Measurements from ENCODE around the gene HIBADH. TPM values are rescaled to one million over a fixed set of nuclear protein-coding genes. Genes with fewer than 3 reads are reported as not detected.

HIBADH gene
- total RNA-seq, 1 donor from 2014 or later, result 39.1 TPM

DNA sequence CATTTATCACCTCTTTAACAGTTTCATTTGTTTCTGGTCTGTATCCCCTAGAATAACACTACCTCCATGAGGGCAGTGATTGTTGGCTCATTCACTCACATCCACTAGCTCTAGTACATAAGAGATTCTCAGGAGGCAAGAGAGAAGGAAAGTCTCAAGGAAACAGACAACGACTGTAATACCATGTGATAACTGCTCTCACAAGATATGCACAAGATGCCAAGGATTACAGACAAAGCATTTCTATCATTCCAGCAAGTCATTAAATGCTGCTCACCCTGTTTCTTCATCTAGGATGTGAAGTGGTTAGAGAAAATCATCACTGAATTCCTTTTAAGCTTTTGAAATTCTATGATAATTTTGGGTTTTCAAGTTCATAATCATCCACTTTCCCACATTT lies 115.3 kb downstream of the HIBADH start:
- H3K9ac ChIP-seq (ENCODE audit: low read depth in 1 of 3, low read length in 3 of 3), result no peak overlapping the region
- H3K4me1 ChIP-seq (ENCODE audit: control insufficient read depth in 3 of 3, insufficient read depth in 3 of 3, low read length in 3 of 3), result no peaks in the 10 kb centered on the region
- no peaks in the 10 kb centered on the region for H3K36me3 ChIP-seq (ENCODE audit: control insufficient read depth in 3 of 3, insufficient read depth in 3 of 3, low read length in 3 of 3)
- H3K27ac ChIP-seq (ENCODE audit: low read depth, low read length), result no peak overlapping the region
- H3K9me3 ChIP-seq (ENCODE audit: control insufficient read depth in 3 of 3, low read length in 3 of 3), result no peaks in the 10 kb centered on the region
- H3K4me3 ChIP-seq (ENCODE audit: low read length in 3 of 3), result no peak overlapping the region
- no peaks in the 10 kb centered on the region for H3K27me3 ChIP-seq (ENCODE audit: control insufficient read depth in 3 of 3, insufficient read depth in 3 of 3, low read length in 3 of 3)

DNA sequence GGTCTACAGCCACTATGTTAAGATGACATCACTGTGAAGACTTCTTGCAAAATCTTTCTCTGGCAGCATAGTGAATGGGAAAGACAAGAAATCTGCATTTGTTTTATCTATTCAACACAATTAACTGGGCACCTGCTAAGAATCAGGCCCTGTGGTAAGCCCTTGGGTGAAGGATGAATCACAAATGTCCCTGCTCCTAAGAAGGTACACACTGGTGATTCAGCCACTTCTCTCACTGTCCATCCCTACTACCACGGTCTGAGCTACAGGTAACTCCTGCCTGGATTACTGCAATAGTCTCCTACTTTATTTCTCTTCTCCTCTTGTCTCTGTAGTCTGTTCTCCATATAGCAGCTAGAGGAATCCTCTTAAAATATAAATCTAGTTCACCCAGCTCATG lies 116.1 kb downstream of the HIBADH start:
- Histone ChIP-seq H3K36me3 (ENCODE audit: control insufficient read depth in 3 of 3, insufficient read depth in 3 of 3, low read length in 3 of 3) (peaks cover 0 to 4% (median 1%) of the 10 kb centered on the region in 3 donors), H3K9me3 (ENCODE audit: control insufficient read depth in 3 of 3, low read length in 3 of 3) (no peaks in the 10 kb centered on the region), H3K4me3 (ENCODE audit: low read length in 3 of 3) (no peak overlapping the region), H3K27me3 (ENCODE audit: control insufficient read depth in 3 of 3, insufficient read depth in 3 of 3, low read length in 3 of 3) (no peaks in the 10 kb centered on the region), H3K27ac (ENCODE audit: low read depth, low read length) (no peak overlapping the region), H3K9ac (ENCODE audit: low read depth in 1 of 3, low read length in 3 of 3) (no peak overlapping the region), H3K4me1 (ENCODE audit: control insufficient read depth in 3 of 3, insufficient read depth in 3 of 3, low read length in 3 of 3) (no peaks in the 10 kb centered on the region)

DNA sequence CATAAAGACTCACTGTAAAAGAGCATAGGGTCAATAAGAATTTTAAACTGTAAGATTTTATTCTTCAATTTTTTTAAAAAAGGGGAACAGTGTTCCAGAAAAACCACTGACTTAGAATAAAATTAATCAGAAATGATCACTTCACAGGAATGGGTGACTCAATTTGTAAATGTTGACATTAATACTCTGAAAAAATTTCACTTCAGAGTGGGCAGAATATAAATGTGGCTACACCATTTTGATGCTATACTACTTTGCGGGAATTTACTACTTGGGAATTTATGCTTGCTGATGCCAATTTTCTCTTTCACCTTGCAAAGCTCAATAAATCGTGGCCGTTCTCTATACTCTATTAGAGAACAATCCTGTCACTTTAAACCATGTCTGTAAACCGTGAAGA lies 126.9 kb downstream of the HIBADH start:
- no peaks in the 10 kb centered on the region for H3K9me3 ChIP-seq (ENCODE audit: control insufficient read depth in 3 of 3, low read length in 3 of 3)
- peaks cover 5 to 14% (median 13%) of the 10 kb centered on the region in 3 donors for H3K36me3 ChIP-seq (ENCODE audit: control insufficient read depth in 3 of 3, insufficient read depth in 3 of 3, low read length in 3 of 3)
- H3K9ac ChIP-seq (ENCODE audit: low read depth in 1 of 3, low read length in 3 of 3), result no peak overlapping the region
- no peak overlapping the region for H3K4me3 ChIP-seq (ENCODE audit: low read length in 3 of 3)
- no peaks in the 10 kb centered on the region for H3K27me3 ChIP-seq (ENCODE audit: control insufficient read depth in 3 of 3, insufficient read depth in 3 of 3, low read length in 3 of 3)
- H3K4me1 ChIP-seq (ENCODE audit: control insufficient read depth in 3 of 3, insufficient read depth in 3 of 3, low read length in 3 of 3), result no peaks in the 10 kb centered on the region
- no peak overlapping the region for H3K27ac ChIP-seq (ENCODE audit: low read depth, low read length)

DNA sequence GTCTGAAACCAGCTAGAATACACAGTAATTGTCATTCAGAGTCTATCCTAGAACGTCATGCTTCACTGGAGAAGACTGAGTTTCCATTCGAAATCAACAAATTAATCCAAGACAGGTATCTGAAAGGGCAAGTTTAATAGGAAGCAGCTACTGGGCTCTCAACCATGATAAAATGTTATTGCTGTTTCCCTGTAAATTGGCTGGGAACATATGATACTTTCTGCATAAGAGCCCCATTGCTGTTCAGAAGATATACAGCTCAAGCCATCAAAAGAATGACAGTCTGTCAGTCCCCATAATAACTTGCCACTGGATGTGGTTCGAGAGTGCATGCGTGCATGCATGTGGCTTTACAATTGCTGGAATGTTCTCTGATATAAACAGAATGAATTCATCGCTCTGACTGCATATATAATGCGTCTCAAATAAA lies 129.0 kb downstream of the HIBADH start:
- Histone ChIP-seq H3K9me3 (ENCODE audit: control insufficient read depth in 3 of 3, low read length in 3 of 3) (no peaks in the 10 kb centered on the region), H3K4me3 (ENCODE audit: low read length in 3 of 3) (no peak overlapping the region), H3K27me3 (ENCODE audit: control insufficient read depth in 3 of 3, insufficient read depth in 3 of 3, low read length in 3 of 3) (no peaks in the 10 kb centered on the region), H3K36me3 (ENCODE audit: control insufficient read depth in 3 of 3, insufficient read depth in 3 of 3, low read length in 3 of 3) (peaks cover 6 to 15% (median 6%) of the 10 kb centered on the region in 3 donors), H3K27ac (ENCODE audit: low read depth, low read length) (no peak overlapping the region), H3K4me1 (ENCODE audit: control insufficient read depth in 3 of 3, insufficient read depth in 3 of 3, low read length in 3 of 3) (no peaks in the 10 kb centered on the region), H3K9ac (ENCODE audit: low read depth in 1 of 3, low read length in 3 of 3) (no peak overlapping the region)

DNA sequence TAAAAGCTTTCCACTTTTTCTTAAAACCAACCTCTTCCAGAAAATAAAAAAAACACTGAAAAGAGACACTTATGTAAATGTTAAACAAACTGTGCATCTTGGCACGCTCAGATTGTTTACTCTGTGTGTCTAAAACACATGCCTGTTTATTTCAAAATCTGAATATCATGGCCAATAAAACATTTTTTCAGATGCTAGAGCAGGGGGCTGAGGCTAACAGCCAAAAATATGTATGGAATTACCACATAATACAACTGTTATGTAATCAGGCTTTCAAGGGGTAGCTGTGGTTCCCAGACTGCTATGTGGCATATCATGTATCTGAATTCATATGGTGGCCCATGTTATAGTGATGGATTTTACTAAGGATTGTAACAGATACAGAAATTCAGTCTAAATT lies 130.4 kb downstream of the HIBADH start:
- Histone ChIP-seq H3K4me3 (ENCODE audit: low read length in 3 of 3) (no peak overlapping the region), H3K27ac (ENCODE audit: low read depth, low read length) (no peak overlapping the region), H3K27me3 (ENCODE audit: control insufficient read depth in 3 of 3, insufficient read depth in 3 of 3, low read length in 3 of 3) (no peaks in the 10 kb centered on the region), H3K4me1 (ENCODE audit: control insufficient read depth in 3 of 3, insufficient read depth in 3 of 3, low read length in 3 of 3) (no peaks in the 10 kb centered on the region), H3K9me3 (ENCODE audit: control insufficient read depth in 3 of 3, low read length in 3 of 3) (no peaks in the 10 kb centered on the region), H3K36me3 (ENCODE audit: control insufficient read depth in 3 of 3, insufficient read depth in 3 of 3, low read length in 3 of 3) (peaks cover 6 to 18% (median 9%) of the 10 kb centered on the region in 3 donors), H3K9ac (ENCODE audit: low read depth in 1 of 3, low read length in 3 of 3) (no peak overlapping the region)

DNA sequence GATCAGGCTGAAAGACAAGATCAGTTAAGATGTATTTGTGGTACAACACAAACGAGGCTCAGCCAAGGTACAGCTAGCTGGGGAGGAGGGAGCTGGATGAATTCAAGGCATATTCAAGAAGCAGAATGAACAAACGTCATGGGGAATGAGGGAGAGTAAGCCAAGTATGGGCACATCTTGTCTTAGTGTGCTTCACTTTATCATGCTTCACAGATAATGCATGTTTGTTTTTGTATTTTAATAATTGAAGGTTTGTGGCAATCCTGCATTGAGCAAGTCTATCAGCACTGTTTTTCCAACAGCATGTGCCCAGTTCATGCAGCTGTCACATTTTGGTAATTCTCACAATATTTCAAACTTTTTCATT lies 135.4 kb downstream of the HIBADH start:
- Histone ChIP-seq H3K9me3 (ENCODE audit: control insufficient read depth in 3 of 3, low read length in 3 of 3) (no peaks in the 10 kb centered on the region), H3K9ac (ENCODE audit: low read depth in 1 of 3, low read length in 3 of 3) (no peak overlapping the region), H3K27me3 (ENCODE audit: control insufficient read depth in 3 of 3, insufficient read depth in 3 of 3, low read length in 3 of 3) (no peaks in the 10 kb centered on the region), H3K27ac (ENCODE audit: low read depth, low read length) (no peak overlapping the region), H3K36me3 (ENCODE audit: control insufficient read depth in 3 of 3, insufficient read depth in 3 of 3, low read length in 3 of 3) (peaks cover 17 to 21% (median 20%) of the 10 kb centered on the region in 3 donors), H3K4me3 (ENCODE audit: low read length in 3 of 3) (no peak overlapping the region), H3K4me1 (ENCODE audit: control insufficient read depth in 3 of 3, insufficient read depth in 3 of 3, low read length in 3 of 3) (no peaks in the 10 kb centered on the region)

DNA sequence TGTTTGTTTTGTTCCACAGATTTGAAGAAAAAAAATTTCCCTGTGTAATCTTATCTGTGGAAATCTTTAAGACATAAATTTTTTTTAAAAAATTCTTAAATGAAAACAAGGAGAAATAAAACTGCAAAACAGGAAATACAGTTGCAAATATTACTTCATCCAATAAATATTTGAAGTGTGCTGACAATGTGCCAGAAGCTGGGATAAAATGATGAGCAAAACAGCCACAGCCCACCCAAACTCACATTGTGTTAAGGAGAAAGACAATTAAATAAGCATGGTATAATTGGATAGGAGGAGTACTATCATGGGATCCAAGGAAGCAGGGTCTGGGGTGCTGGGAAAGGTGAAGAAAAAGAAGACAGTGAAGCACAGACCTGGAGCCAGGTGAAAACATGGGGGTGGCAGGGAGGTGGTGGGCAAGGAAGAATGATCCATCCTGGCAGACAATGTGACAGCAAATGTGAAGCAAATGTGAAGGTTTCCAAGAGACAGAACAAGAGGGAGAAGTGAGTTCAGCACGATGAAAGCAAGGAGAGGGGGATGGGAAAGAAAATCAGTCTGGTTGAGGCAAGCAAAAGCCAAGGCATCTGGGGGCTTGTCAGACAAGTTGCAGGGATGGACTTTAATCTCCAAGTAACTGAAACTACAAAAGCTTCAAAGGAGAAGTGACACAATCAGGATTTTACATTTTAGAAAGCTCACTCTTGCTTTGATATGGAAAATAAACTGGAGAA lies 135.9 kb downstream of the HIBADH start:
- Histone ChIP-seq H3K27ac (ENCODE audit: low read depth, low read length) (no peak overlapping the region), H3K4me1 (ENCODE audit: control insufficient read depth in 3 of 3, insufficient read depth in 3 of 3, low read length in 3 of 3) (no peaks in the 10 kb centered on the region), H3K9ac (ENCODE audit: low read depth in 1 of 3, low read length in 3 of 3) (no peak overlapping the region), H3K9me3 (ENCODE audit: control insufficient read depth in 3 of 3, low read length in 3 of 3) (no peaks in the 10 kb centered on the region), H3K4me3 (ENCODE audit: low read length in 3 of 3) (no peak overlapping the region), H3K27me3 (ENCODE audit: control insufficient read depth in 3 of 3, insufficient read depth in 3 of 3, low read length in 3 of 3) (no peaks in the 10 kb centered on the region), H3K36me3 (ENCODE audit: control insufficient read depth in 3 of 3, insufficient read depth in 3 of 3, low read length in 3 of 3) (peaks cover 17 to 21% (median 20%) of the 10 kb centered on the region in 3 donors)

DNA sequence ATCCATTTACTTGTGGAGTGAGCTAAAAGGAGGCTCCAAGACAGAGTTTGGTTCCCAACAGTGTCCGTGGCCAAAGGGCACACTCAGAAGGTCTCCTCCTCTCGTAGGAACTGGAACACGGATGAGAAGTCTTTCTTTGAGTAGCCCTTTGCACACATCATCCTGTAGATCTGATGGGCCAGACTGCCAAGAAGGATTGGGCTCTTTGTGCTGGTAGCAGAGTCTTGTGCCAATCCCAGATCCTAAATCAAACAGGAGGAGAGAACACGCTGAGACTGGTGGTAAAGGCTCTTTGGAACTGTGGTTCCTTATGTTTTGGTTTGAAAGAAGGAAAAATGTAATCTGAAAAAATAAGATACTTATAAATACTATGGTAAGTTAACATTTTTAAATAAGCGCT lies 136.6 kb downstream of the HIBADH start:
- H3K4me1 ChIP-seq (ENCODE audit: control insufficient read depth in 3 of 3, insufficient read depth in 3 of 3, low read length in 3 of 3), result no peaks in the 10 kb centered on the region
- no peak overlapping the region for H3K27ac ChIP-seq (ENCODE audit: low read depth, low read length)
- H3K27me3 ChIP-seq (ENCODE audit: control insufficient read depth in 3 of 3, insufficient read depth in 3 of 3, low read length in 3 of 3), result no peaks in the 10 kb centered on the region
- H3K36me3 ChIP-seq (ENCODE audit: control insufficient read depth in 3 of 3, insufficient read depth in 3 of 3, low read length in 3 of 3), result peaks cover 17 to 21% (median 20%) of the 10 kb centered on the region in 3 donors
- H3K9ac ChIP-seq (ENCODE audit: low read depth in 1 of 3, low read length in 3 of 3), result no peak overlapping the region
- H3K9me3 ChIP-seq (ENCODE audit: control insufficient read depth in 3 of 3, low read length in 3 of 3), result no peaks in the 10 kb centered on the region
- no peak overlapping the region for H3K4me3 ChIP-seq (ENCODE audit: low read length in 3 of 3)

DNA sequence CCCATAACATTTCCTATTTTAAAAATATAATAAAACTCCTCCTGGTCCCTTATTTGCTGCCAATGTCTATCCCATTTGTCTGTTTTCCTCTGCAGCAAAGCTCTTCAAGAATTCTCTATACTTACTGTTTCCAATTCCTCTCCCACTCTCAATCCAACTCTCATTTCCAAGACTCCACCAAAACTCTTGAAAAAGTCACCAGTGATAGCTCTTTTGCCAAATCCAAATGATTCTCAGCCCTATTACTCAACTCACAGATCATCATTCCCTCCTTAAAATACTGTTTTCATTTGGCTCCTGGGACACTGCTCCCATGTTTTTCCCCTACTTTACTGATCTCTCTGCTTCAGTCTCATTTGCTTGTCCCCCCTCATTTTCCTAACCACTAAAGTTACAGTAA lies 139.4 kb downstream of the HIBADH start:
- no peak overlapping the region for H3K4me3 ChIP-seq (ENCODE audit: low read length in 3 of 3)
- no peaks in the 10 kb centered on the region for H3K27me3 ChIP-seq (ENCODE audit: control insufficient read depth in 3 of 3, insufficient read depth in 3 of 3, low read length in 3 of 3)
- H3K27ac ChIP-seq (ENCODE audit: low read depth, low read length), result no peak overlapping the region
- no peaks in the 10 kb centered on the region for H3K9me3 ChIP-seq (ENCODE audit: control insufficient read depth in 3 of 3, low read length in 3 of 3)
- H3K36me3 ChIP-seq (ENCODE audit: control insufficient read depth in 3 of 3, insufficient read depth in 3 of 3, low read length in 3 of 3), result peaks cover 9 to 12% (median 11%) of the 10 kb centered on the region in 3 donors
- H3K9ac ChIP-seq (ENCODE audit: low read depth in 1 of 3, low read length in 3 of 3), result no peak overlapping the region
- H3K4me1 ChIP-seq (ENCODE audit: control insufficient read depth in 3 of 3, insufficient read depth in 3 of 3, low read length in 3 of 3), result peaks cover 0 to 4% (median 4%) of the 10 kb centered on the region in 3 donors

DNA sequence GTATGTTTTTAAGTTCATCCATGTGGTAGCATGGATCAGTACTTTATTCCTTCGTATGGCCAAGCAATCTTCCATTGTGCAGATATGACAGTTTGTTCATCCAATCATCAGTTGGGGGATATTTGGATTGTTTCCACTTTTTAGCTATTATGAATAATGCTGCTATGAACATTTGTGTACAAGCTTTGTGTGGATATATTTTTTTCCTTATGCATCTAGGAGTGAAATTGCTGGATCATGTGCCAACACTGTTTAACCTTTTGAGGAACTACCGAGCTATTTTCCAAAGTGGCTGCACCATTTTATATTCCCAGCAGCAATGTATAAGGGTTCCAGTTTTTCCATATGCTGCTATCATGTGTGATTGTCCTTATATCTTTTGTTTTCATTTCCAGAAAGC lies 140.1 kb downstream of the HIBADH start:
- H3K27ac ChIP-seq (ENCODE audit: low read depth, low read length), result no peak overlapping the region
- peaks cover 0 to 4% (median 4%) of the 10 kb centered on the region in 3 donors for H3K4me1 ChIP-seq (ENCODE audit: control insufficient read depth in 3 of 3, insufficient read depth in 3 of 3, low read length in 3 of 3)
- no peaks in the 10 kb centered on the region for H3K27me3 ChIP-seq (ENCODE audit: control insufficient read depth in 3 of 3, insufficient read depth in 3 of 3, low read length in 3 of 3)
- H3K9me3 ChIP-seq (ENCODE audit: control insufficient read depth in 3 of 3, low read length in 3 of 3), result no peaks in the 10 kb centered on the region
- no peak overlapping the region for H3K4me3 ChIP-seq (ENCODE audit: low read length in 3 of 3)
- H3K36me3 ChIP-seq (ENCODE audit: control insufficient read depth in 3 of 3, insufficient read depth in 3 of 3, low read length in 3 of 3), result peaks cover 9 to 12% (median 11%) of the 10 kb centered on the region in 3 donors
- H3K9ac ChIP-seq (ENCODE audit: low read depth in 1 of 3, low read length in 3 of 3), result no peak overlapping the region

All from skeletal muscle tissue (tissue), 4 donors.